Glutamatergic neuron (in vitro differentiated cells): ENCODE results near the gene ANGPTL2. TPM values are rescaled to one million over a fixed set of nuclear protein-coding genes. Genes with fewer than 3 reads are reported as not detected.

Experiments used
- DNase-seq: peaks from one replicate; pipeline ENCODE4 v3.0.0; 2022
- H3K27ac Mint-ChIP-seq: one replicate; pipeline ENCODE4 v1.8.0; 2020; ENCODE audit warnings: mild to moderate bottlenecking, mixed read lengths, inconsistent platforms; ENCODE audit not compliant: unreplicated experiment
- H3K27me3 Mint-ChIP-seq: one replicate; pipeline ENCODE4 v1.8.0; 2020; ENCODE audit warnings: mild to moderate bottlenecking, moderate library complexity, mixed read lengths, inconsistent platforms; ENCODE audit not compliant: unreplicated experiment
- H3K36me3 Mint-ChIP-seq: one replicate; pipeline ENCODE4 v1.8.0; 2020; ENCODE audit warnings: mild to moderate bottlenecking, mixed read lengths, inconsistent platforms; ENCODE audit not compliant: unreplicated experiment
- H3K4me1 Mint-ChIP-seq: one replicate; pipeline ENCODE4 v1.8.0; 2020; ENCODE audit warnings: mild to moderate bottlenecking, low read depth, mixed read lengths, inconsistent platforms; ENCODE audit not compliant: unreplicated experiment
- H3K4me3 Mint-ChIP-seq: one replicate; pipeline ENCODE4 v1.8.0; 2020; ENCODE audit warnings: mild to moderate bottlenecking, mixed read lengths, inconsistent platforms; ENCODE audit not compliant: unreplicated experiment
- H3K9me3 Mint-ChIP-seq: one replicate; pipeline ENCODE4 v1.8.0; 2020; ENCODE audit warnings: mild to moderate bottlenecking, moderate library complexity, mixed read lengths, inconsistent platforms; ENCODE audit not compliant: unreplicated experiment
- total RNA-seq: library from RNA; stranded (reverse); fragmentation: NEBNext Ultra II Directional; extraction: Animal tissue kit (Norgen Biotek cat#: 25700); gene quantifications from one replicate; pipeline ENCODE4 v1.2.1, GENCODE V29; 2021; ENCODE audit not compliant: unreplicated experiment
- TF ChIP-seq, protein P1 (sequence below): fragments of 200-600 bp; sonication (generic); IDR thresholded peaks from one replicate; pipeline ENCODE4 v1.5.0; 2021; ENCODE audit not compliant: partially characterized antibody, unreplicated experiment

Gene ANGPTL2
- total RNA-seq, 1 donor from 2014 or later = 55.5 TPM

DNA sequence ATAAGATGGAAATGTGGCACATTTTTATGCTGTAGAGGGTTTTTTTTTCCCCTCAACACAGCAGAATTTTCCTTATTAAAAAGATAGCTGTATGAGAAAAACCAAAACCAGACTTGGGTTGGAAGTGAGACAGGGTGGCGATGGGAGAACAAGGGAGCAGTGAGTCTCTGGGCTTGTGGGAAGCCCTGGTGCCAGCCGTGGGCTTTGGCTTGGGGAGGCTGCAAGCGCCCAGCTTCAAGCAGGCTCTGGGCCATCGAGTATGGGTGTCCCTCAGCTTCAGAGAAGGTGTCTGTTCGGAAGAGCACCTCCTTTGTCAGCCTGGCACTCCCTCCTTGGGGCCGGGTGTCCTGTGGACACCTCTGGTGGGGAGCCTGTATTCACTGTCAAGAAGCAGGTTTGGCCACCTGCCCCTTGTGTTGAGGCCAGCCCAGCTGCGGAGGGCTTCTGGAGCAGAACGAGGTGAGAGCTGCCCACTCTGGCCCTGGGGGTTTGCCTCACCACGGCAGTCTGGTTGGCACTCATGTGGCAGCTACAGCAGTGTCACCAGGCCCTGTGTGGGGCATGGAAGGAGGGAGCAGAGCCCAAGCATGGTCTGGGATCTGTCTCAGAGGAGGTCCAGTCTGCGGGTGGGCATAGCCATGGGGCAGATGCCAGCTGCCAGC, 37.6 kb upstream of the ANGPTL2 start:
- Mint-ChIP-seq H3K27ac (peak overlapping the region; percentile 64), H3K27me3 (no peaks in the 10 kb centered on the region), H3K4me3 (no peak overlapping the region), H3K36me3 (no peaks in the 10 kb centered on the region), H3K9me3 (no peaks in the 10 kb centered on the region), H3K4me1 (peaks cover 9% of the 10 kb centered on the region)
- TF ChIP-seq, protein P1, sequence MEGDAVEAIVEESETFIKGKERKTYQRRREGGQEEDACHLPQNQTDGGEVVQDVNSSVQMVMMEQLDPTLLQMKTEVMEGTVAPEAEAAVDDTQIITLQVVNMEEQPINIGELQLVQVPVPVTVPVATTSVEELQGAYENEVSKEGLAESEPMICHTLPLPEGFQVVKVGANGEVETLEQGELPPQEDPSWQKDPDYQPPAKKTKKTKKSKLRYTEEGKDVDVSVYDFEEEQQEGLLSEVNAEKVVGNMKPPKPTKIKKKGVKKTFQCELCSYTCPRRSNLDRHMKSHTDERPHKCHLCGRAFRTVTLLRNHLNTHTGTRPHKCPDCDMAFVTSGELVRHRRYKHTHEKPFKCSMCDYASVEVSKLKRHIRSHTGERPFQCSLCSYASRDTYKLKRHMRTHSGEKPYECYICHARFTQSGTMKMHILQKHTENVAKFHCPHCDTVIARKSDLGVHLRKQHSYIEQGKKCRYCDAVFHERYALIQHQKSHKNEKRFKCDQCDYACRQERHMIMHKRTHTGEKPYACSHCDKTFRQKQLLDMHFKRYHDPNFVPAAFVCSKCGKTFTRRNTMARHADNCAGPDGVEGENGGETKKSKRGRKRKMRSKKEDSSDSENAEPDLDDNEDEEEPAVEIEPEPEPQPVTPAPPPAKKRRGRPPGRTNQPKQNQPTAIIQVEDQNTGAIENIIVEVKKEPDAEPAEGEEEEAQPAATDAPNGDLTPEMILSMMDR = no peak
- DNase-seq = no peak

DNA sequence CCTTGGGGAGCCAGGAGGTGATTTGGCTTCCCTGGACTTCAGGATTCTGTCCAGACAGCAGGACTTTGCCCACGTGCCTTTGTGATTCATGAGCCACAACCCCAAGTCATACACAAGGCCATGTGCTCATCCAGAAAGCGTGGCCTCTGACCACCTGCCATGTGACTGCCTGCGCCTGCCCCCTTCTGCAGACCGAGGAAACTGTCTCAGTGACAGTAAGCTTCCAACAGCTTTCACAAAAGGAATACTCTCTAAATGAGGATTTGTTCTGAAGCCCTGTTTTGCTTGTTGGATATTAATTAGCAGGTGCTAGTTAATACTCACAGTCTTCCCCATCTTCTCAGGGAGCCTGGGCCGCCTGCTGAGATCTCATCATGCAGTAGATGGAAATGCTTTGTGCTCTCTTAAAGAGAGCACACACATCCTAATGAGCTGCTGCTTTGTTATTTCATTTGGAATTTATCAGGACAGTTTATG, 36.9 kb upstream of the ANGPTL2 start:
- no peaks in the 10 kb centered on the region for H3K27me3 Mint-ChIP-seq
- H3K9me3 Mint-ChIP-seq = no peaks in the 10 kb centered on the region
- H3K36me3 Mint-ChIP-seq = no peaks in the 10 kb centered on the region
- no peak overlapping the region for H3K4me3 Mint-ChIP-seq
- peak; percentile 68 for DNase-seq
- H3K4me1 Mint-ChIP-seq = peaks cover 9% of the 10 kb centered on the region
- TF ChIP-seq, protein P1 = no peak
- H3K27ac Mint-ChIP-seq = peak overlapping the region; percentile 64

DNA sequence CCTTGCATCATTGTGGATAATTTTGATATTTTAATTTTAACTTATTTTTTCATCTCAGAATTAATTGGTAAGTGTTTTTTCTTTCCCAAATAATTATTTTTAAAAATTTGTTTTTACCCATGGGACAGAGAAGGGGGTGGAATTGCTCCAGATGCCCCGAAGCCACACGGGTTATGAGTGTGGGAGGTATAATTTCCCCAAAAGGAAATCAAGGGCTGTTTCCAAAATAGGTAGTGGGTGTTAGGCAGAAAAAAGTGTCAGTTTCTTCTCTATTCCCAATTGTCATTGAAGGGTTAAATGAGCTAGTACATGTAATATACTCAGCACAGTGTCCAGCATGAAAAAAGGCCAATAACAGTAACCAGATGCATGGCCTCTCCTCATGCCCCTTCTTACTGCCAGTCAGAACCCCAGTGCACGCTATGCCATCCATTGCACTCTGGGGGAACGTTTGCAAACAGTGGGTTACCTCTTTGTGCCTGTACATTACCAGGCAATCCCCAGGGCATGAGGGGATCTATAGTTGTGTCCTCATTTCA, 36.4 kb upstream of the ANGPTL2 start:
- no peak overlapping the region for H3K4me3 Mint-ChIP-seq

DNA sequence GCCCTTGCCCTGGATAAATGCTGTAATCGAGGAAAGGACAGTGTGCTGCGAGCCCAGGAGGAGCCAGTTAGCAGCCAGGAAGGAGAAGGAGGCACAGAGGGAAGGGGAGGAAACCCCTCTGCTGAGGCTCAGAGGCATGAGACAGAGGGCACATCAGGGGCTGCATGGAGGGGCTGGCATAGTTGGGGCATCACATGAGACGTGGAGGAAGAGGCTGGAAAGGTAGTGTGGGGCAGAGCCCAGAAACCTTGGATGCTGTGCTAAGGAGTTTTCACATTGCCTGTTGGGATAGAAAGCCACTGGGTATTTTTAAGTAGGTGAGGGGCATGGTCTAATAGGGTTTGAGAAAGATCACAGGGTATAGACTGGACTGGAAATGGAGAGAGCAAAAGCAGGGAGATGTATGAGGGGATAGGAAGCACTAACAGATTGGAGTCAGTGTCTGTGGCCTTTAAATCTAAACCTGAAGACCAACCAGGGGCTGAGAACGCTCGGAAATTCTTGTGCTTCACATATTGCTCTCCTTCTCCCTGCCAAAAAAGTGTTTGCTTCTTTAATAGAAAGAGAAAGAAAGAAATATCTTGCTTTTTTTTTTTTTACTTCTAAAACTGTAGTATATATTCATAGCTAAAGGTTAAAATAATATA, 33.0 kb upstream of the ANGPTL2 start:
- Mint-ChIP-seq H3K9me3 (peaks cover 6% of the 10 kb centered on the region), H3K27ac (no peak overlapping the region), H3K36me3 (no peaks in the 10 kb centered on the region), H3K4me3 (no peak overlapping the region), H3K27me3 (peaks cover 3% of the 10 kb centered on the region), H3K4me1 (peaks cover 17% of the 10 kb centered on the region)
- DNase-seq = no peak
- TF ChIP-seq, protein P1 = no peak

More for the DNA sequence above, 36.4 kb upstream of the ANGPTL2 start:
- peaks cover 9% of the 10 kb centered on the region for H3K4me1 Mint-ChIP-seq
- DNase-seq = no peak
- H3K36me3 Mint-ChIP-seq = no peaks in the 10 kb centered on the region
- H3K27me3 Mint-ChIP-seq = no peaks in the 10 kb centered on the region
- peak overlapping the region; percentile 17 for H3K27ac Mint-ChIP-seq
- H3K9me3 Mint-ChIP-seq = no peaks in the 10 kb centered on the region
- TF ChIP-seq, protein P1 = no peak
